Loucy (cell line): ENCODE results near the gene CD200R1.

Source experiments
- CTCF ChIP-seq: fragments of 200-600 bp; sonication (generic); conservative IDR thresholded peaks from 2 replicates; pipeline ENCODE4 v1.5.1; 2014; ENCODE audit warnings: mild to moderate bottlenecking, antibody characterized with exemption, low read length
- EZH2phosphoT487 ChIP-seq: fragments of 200-600 bp; IDR thresholded peaks from 2 replicates; pipeline ENCODE4 v1.6.1; 2018; ENCODE audit warnings: antibody characterized with exemption, mild to moderate bottlenecking, moderate library complexity, borderline replicate concordance

DNA sequence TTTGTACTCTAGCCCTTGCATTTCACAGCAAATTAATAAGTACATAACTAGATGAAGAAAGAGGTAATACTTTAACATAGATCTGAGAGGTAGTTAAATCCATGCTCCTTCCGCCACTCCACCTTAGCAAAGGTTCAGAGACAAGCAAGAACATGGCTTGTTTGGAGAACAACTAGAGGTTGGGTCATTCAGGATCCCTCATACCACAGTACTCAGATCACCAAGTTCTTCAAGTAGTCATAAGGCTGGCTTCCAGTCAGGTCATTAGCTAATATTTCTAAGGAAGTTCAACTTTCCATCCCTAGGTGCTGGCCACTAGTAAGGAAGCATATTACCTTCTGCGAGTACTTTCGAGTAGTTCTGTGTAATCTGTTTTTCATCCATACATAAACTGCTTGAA lies 44.1 kb downstream of the CD200R1 start:
- no peak for TF ChIP-seq CTCF
- no peak for TF ChIP-seq EZH2phosphoT487
